BE2C (cell line): ENCODE results near the gene G2E3.
"Not testable (repeated sequence)": the region's sequence is repeated elsewhere in the genome, so short reads cannot be mapped to it uniquely, and the experiment has no call there.

Source experiments
- DNase-seq: peaks from one replicate; pipeline ENCODE4 v3.0.0-alpha.2; 2020
- H3K27me3 ChIP-seq: fragments of 250-450 bp; sonication (Bioruptor Pico); 2 replicates; pipeline ENCODE4 v1.5.1; 2020; ENCODE audit warnings: mild to moderate bottlenecking
- H3K36me3 ChIP-seq: fragments of 250-450 bp; sonication (Bioruptor Pico); 2 replicates; pipeline ENCODE4 v1.5.1; 2020; ENCODE audit warnings: mild to moderate bottlenecking
- H3K4me1 ChIP-seq: fragments of 250-450 bp; sonication (Bioruptor Pico); 2 replicates; pipeline ENCODE4 v1.5.1; 2020
- H3K4me3 ChIP-seq: 2 replicates; pipeline ENCODE4 v1.5.1; 2011; ENCODE audit warnings: low read depth, low read length
- H3K9me3 ChIP-seq: fragments of 250-450 bp; sonication (Bioruptor Pico); 2 replicates; pipeline ENCODE4 v1.5.1; 2020
- TF ChIP-seq, protein P1 (sequence below): IDR thresholded peaks from 2 replicates; pipeline ENCODE4 v1.5.1; 2012; ENCODE audit warnings: mild to moderate bottlenecking, low read depth, low read length

Gene G2E3

DNA sequence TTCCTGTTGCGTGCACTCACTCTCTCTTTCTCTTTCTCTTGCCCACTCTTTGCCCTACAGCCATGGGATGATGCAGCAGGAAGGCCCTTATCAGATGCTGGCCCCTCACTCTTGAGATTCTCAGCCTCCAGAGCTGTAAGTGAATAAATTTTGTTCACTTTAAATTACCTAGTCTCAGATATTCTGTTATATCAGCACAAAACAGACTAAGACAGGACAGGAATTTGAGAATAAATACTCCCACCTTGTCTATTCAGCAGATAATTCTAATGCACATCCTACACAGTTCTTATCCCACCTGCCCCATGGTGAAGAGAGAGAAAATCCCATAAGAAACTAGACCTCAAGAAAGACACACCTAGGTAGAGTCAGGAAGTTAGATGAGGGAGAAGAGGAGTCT, 25.8 kb upstream of the G2E3 start:
- TF ChIP-seq, protein P1, sequence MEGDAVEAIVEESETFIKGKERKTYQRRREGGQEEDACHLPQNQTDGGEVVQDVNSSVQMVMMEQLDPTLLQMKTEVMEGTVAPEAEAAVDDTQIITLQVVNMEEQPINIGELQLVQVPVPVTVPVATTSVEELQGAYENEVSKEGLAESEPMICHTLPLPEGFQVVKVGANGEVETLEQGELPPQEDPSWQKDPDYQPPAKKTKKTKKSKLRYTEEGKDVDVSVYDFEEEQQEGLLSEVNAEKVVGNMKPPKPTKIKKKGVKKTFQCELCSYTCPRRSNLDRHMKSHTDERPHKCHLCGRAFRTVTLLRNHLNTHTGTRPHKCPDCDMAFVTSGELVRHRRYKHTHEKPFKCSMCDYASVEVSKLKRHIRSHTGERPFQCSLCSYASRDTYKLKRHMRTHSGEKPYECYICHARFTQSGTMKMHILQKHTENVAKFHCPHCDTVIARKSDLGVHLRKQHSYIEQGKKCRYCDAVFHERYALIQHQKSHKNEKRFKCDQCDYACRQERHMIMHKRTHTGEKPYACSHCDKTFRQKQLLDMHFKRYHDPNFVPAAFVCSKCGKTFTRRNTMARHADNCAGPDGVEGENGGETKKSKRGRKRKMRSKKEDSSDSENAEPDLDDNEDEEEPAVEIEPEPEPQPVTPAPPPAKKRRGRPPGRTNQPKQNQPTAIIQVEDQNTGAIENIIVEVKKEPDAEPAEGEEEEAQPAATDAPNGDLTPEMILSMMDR = no peak
- H3K9me3 ChIP-seq = no peaks in the 10 kb centered on the region
- no peaks in the 10 kb centered on the region for H3K27me3 ChIP-seq
- no peak for DNase-seq
- H3K36me3 ChIP-seq = no peaks in the 10 kb centered on the region
- no peak overlapping the region for H3K4me3 ChIP-seq
- H3K4me1 ChIP-seq = no peaks in the 10 kb centered on the region

DNA sequence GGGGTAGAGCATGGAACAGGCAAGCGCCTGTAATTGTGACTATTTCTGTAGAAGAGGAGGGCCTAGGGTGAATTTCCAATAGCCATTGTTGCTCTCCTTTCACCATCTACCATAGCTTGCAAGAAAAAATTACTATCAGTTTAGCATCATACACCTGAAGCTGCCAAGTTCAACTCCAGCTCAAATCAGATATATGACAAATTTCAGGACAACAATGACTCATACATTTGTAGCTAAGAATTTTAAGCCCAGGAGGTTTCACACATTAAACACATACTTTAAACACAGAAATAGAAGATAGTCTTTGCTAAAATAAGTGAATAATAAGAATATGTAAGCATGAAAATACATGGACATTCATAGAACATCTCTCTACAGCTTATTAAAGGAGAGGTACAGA, 17.6 kb upstream of the G2E3 start:
- no peaks in the 10 kb centered on the region for H3K4me1 ChIP-seq
- no peak for DNase-seq
- H3K9me3 ChIP-seq = no peaks in the 10 kb centered on the region
- peaks cover 5% of the 10 kb centered on the region for H3K27me3 ChIP-seq
- no peak overlapping the region for H3K4me3 ChIP-seq
- TF ChIP-seq, protein P1 = no peak
- H3K36me3 ChIP-seq = no peaks in the 10 kb centered on the region

- H3K9me3 ChIP-seq, DNase-seq, H3K4me3 ChIP-seq, H3K4me1 ChIP-seq, H3K36me3 ChIP-seq: not testable (repeated sequence)
- peaks cover 19% of the 10 kb centered on the region for H3K27me3 ChIP-seq
These were observed 12.2 kb upstream of the G2E3 start for GRCh38 chr14:30546735-30547134.

- no peak overlapping the region for H3K4me3 ChIP-seq
- no peak for DNase-seq
- no peaks in the 10 kb centered on the region; the same call in 1 of the 2 replicates for H3K9me3 ChIP-seq
- no peaks in the 10 kb centered on the region for H3K36me3 ChIP-seq
- TF ChIP-seq, protein P1 = no peak
- peaks cover 19% of the 10 kb centered on the region for H3K27me3 ChIP-seq
- H3K4me1 ChIP-seq = no peaks in the 10 kb centered on the region
These were observed 11.4 kb upstream of the G2E3 start for GRCh38 chr14:30547388-30548048.

- Histone ChIP-seq H3K4me3 (no peak overlapping the region), H3K27me3 (peaks cover 19% of the 10 kb centered on the region), H3K9me3 (no peaks in the 10 kb centered on the region; the same call in 1 of the 2 replicates), H3K36me3 (no peaks in the 10 kb centered on the region), H3K4me1 (no peaks in the 10 kb centered on the region)
- TF ChIP-seq, protein P1 = no peak
- DNase-seq = no peak
These were observed 8.6 kb upstream of the G2E3 start for GRCh38 chr14:30550335-30550734.

- Histone ChIP-seq H3K9me3 (no peaks in the 10 kb centered on the region; the same call in 1 of the 2 replicates), H3K4me1 (no peaks in the 10 kb centered on the region), H3K36me3 (no peaks in the 10 kb centered on the region), H3K27me3 (peaks cover 19% of the 10 kb centered on the region), H3K4me3 (no peak overlapping the region)
- no peak for DNase-seq
- TF ChIP-seq, protein P1 = no peak
These were observed 7.5 kb upstream of the G2E3 start for GRCh38 chr14:30551460-30551859.
